Measurements from ENCODE around the gene PTPRK.

- TF ChIP-seq POLR2A (IDR thresholded peaks at IDR 0.05; ENCODE audit: low read depth, low read length) (no peak), POLR2AphosphoS5 (IDR thresholded peaks at IDR 0.05; ENCODE audit: low read depth, low read length) (no peak), TAF1 (IDR thresholded peaks at IDR 0.05; ENCODE audit: low read depth, low read length) (no peak), SPI1 (IDR thresholded peaks at IDR 0.05; ENCODE audit: low read depth, low read length) (no peak), PAX5 (IDR thresholded peaks at IDR 0.05; ENCODE audit: insufficient read depth, low read length, severe bottlenecking) (no peak)
These were observed 8.9 kb downstream of the PTPRK start for GRCh38 chr6:128511506-128511905.

Data from GM12891 (cell line).